Prostate gland (tissue), 2 donors: ENCODE measurements around the gene SH2D3C. TPM values are rescaled to one million over a fixed set of nuclear protein-coding genes. Genes with fewer than 3 reads are reported as not detected.

Experiments
- DNase-seq: peaks from one replicate; pipeline ENCODE4 v3.0.0-alpha.2; 2019; ENCODE audit warnings: low spot score
- H3K27ac ChIP-seq, 2 donors: fragments of 200-600 bp; sonication (generic); 2 replicates each; pipeline ENCODE4 v1.5.1; 2017 to 2019
- H3K27me3 ChIP-seq: fragments of 200-600 bp; sonication (generic); replicated peaks from 2 replicates; pipeline ENCODE4 v1.5.1; 2019; ENCODE audit not compliant: insufficient read depth
- H3K36me3 ChIP-seq, 2 donors: fragments of 200-600 bp; sonication (generic); 1 replicate in 1 of 2; 2 replicates in 1 of 2; pipeline versions ENCODE4 v1.5.1 to v1.8.1; 2017 to 2019
- H3K4me1 ChIP-seq: fragments of 200-600 bp; sonication (generic); replicated peaks from 2 replicates; pipeline ENCODE4 v1.5.1; 2019
- H3K4me3 ChIP-seq, 2 donors: fragments of 200-600 bp; sonication (generic); 2 replicates each; pipeline ENCODE4 v1.5.1; 2017 to 2019
- H3K9me3 ChIP-seq: fragments of 200-600 bp; sonication (generic); 2 replicates; pipeline ENCODE4 v1.5.1; 2017
- POLR2A ChIP-seq: fragments of 450-650 bp; IDR thresholded peaks from one replicate; pipeline ENCODE4 v1.6.1; 2016; ENCODE audit warnings: antibody characterized with exemption, mild to moderate bottlenecking
- WGBS: methylation state at CpG from one replicate; pipeline ENCODE4 v1.1.5; 2018; 5-methylcytosine and 5-hydroxymethylcytosine counted together
- intact Hi-C: fragments of 100-400 bp; cut with DNase I; formaldehyde crosslinking; loops from one replicate; pipeline ENCODE4 v1.14.2; 2022
- microRNA-seq: library from miRNA; unstranded; fragments of <30 nt; microRNA quantifications from one replicate; pipeline ENCODE4, GENCODE V29; 2016
- total RNA-seq, 2 donors: library from RNA; depleted of rRNA; stranded (reverse); fragments of >200 nt; gene quantifications; one replicate each; pipeline ENCODE4 v1.1.0, GENCODE V29; 2016
- TF ChIP-seq, protein P1 (sequence below), 4 experiments: fragments of 200-600 bp in 2 of 4; fragments of 450-650 bp in 2 of 4; sonication (generic) in 2 of 4; IDR thresholded peaks; 1 replicate in 3 of 4; 2 replicates in 1 of 4; pipeline ENCODE4 v1.5.1; 2016 to 2019; ENCODE audit warnings: antibody characterized with exemption in 4 of 4, mild to moderate bottlenecking in 2 of 4, moderate library complexity in 2 of 4

SH2D3C gene
- total RNA-seq, 2 donors from 2014 or later: 5.5 to 11.4 TPM

DNA sequence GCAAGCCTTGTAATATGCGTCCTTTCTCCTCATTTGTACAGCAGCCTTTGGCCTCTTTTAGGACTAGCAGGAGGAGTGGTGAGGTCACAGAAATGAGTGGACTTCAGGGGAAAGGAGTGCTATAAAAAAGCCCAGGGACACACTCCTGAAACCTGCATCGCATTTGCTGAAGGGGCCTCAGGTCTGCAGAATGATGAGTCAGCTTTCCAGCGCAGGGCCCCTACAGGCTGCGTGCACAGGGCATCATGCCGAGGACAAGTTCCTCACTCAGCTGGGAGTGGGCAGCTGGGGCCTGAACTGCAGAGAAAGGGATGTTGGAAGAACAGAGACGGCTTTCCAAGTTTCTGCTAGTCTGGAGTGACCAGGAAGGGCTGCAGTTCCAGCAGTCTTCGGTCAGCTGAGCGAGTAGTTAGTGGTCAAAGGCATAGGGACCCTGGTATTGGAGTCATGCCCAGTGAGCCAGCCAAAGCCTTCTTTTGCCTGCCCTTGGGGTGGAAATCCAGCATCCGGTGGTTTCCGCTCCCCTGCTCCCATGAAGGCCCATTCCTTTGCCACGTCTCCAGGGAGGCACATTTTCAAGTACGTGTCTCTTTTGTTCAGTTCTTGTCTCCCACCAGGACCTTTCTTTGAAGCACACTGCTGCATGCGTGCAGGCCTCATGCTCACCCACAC lies 89.0 kb downstream of the SH2D3C start:
- Histone ChIP-seq H3K9me3 (no peaks in the 10 kb centered on the region), H3K27ac (no peak overlapping the region), H3K4me1 (no peaks in the 10 kb centered on the region), H3K36me3 (no peaks in the 10 kb centered on the region), H3K4me3 (no peak overlapping the region), H3K27me3 (no peaks in the 10 kb centered on the region)
- no peak for DNase-seq
- no peak for TF ChIP-seq POLR2A
- TF ChIP-seq, protein P1, sequence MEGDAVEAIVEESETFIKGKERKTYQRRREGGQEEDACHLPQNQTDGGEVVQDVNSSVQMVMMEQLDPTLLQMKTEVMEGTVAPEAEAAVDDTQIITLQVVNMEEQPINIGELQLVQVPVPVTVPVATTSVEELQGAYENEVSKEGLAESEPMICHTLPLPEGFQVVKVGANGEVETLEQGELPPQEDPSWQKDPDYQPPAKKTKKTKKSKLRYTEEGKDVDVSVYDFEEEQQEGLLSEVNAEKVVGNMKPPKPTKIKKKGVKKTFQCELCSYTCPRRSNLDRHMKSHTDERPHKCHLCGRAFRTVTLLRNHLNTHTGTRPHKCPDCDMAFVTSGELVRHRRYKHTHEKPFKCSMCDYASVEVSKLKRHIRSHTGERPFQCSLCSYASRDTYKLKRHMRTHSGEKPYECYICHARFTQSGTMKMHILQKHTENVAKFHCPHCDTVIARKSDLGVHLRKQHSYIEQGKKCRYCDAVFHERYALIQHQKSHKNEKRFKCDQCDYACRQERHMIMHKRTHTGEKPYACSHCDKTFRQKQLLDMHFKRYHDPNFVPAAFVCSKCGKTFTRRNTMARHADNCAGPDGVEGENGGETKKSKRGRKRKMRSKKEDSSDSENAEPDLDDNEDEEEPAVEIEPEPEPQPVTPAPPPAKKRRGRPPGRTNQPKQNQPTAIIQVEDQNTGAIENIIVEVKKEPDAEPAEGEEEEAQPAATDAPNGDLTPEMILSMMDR (IDR thresholded peaks at IDR 0.05): no peak
- intact Hi-C loops: no loop called here
- 90% methylated on average over 13 of the region's 13 CpGs for WGBS

Small RNA genes lying within 50 kb of the gene (microRNA-seq; reads per million reads assigned to microRNA genes)
- gene MIR2861 (not detected), gene MIR3960 (not detected)

Other genes starting within 250 kb of the SH2D3C start
- 10 to 100 TPM; 32.2 to 47.6 TPM for gene STXBP1, start 166.4 kb downstream of the SH2D3C start, total RNA-seq
- 1 to 10 TPM in 1 of 2 donors, not detected in 1; 2.8 TPM for gene CFAP157, start 71.7 kb downstream of the SH2D3C start, total RNA-seq
- 10 to 100 TPM; 25.4 to 28.6 TPM for gene PTRH1, start 63.0 kb downstream of the SH2D3C start, total RNA-seq
- gene TTC16, start 62.6 kb downstream of the SH2D3C start, total RNA-seq: 1 to 10 TPM in 1 of 2 donors, not detected in 1; 3.4 TPM
- 10 to 100 TPM; 20.4 to 24.1 TPM for gene TOR2A, start 43.4 kb downstream of the SH2D3C start, total RNA-seq
- gene CDK9, start 7.4 kb upstream of the SH2D3C start, total RNA-seq: 100 to 1,000 TPM in 1 of 2 donors, 10 to 100 TPM in 1; 60.3 to 130 TPM
- gene FPGS, start 24.2 kb upstream of the SH2D3C start, total RNA-seq: 100 to 1,000 TPM; 117 TPM
- gene ENG, start 76.0 kb upstream of the SH2D3C start, total RNA-seq: 100 to 1,000 TPM in 1 of 2 donors, 10 to 100 TPM in 1; 24.3 to 336 TPM
- 100 to 1,000 TPM in 1 of 2 donors, 10 to 100 TPM in 1; 22.2 to 123 TPM for gene AK1, start 99.0 kb upstream of the SH2D3C start, total RNA-seq
- 10 to 100 TPM; 46.4 to 95.1 TPM for gene ST6GALNAC6, start 120.9 kb upstream of the SH2D3C start, total RNA-seq
- gene ST6GALNAC4, start 138.4 kb upstream of the SH2D3C start, total RNA-seq: 10 to 100 TPM; 21.8 to 47.0 TPM
- 10 to 100 TPM in 1 of 2 donors, 1 to 10 TPM in 1; 3.1 to 16.5 TPM for gene PIP5KL1, start 152.1 kb upstream of the SH2D3C start, total RNA-seq
- 10 to 100 TPM; 28.1 to 28.2 TPM for gene DPM2, start 159.2 kb upstream of the SH2D3C start, total RNA-seq
- gene EEIG1, start 202.3 kb upstream of the SH2D3C start, total RNA-seq: 10 to 100 TPM; 23.4 to 84.6 TPM